HUES6 (cell line): ENCODE data around the gene DHRS7B.
A peak's percentile ranks its signal among the peaks of the same experiment; 100 is the strongest.
"Not testable (repeated sequence)": the region's sequence is repeated elsewhere in the genome, so short reads cannot be mapped to it uniquely, and the experiment has no call there.

Source experiments
- H3K27ac ChIP-seq: 2 replicates; pipeline ENCODE4 v1.7.0; 2013; ENCODE audit warnings: low read depth, mild to moderate bottlenecking, low read length, inconsistent platforms
- H3K27me3 ChIP-seq: 2 replicates; pipeline ENCODE4 v1.6.1; 2013; ENCODE audit warnings: low read length; ENCODE audit not compliant: control insufficient read depth, insufficient read depth
- H3K36me3 ChIP-seq: 2 replicates; pipeline ENCODE4 v1.6.1; 2013; ENCODE audit warnings: low read length; ENCODE audit not compliant: control insufficient read depth, insufficient read depth
- H3K4me1 ChIP-seq: 2 replicates; pipeline ENCODE4 v1.6.1; 2013; ENCODE audit warnings: low read length; ENCODE audit not compliant: control insufficient read depth, insufficient read depth
- H3K4me3 ChIP-seq: 2 replicates; pipeline ENCODE4 v1.5.1; 2013; ENCODE audit warnings: low read depth, low read length
- H3K9ac ChIP-seq: one replicate; pipeline ENCODE4 v1.6.1; 2013; ENCODE audit warnings: mild to moderate bottlenecking, low read length
- H3K9me3 ChIP-seq: 2 replicates; pipeline ENCODE4 v1.6.1; 2013; ENCODE audit warnings: low read depth, low read length; ENCODE audit not compliant: control insufficient read depth, insufficient read depth

Gene DHRS7B

DNA sequence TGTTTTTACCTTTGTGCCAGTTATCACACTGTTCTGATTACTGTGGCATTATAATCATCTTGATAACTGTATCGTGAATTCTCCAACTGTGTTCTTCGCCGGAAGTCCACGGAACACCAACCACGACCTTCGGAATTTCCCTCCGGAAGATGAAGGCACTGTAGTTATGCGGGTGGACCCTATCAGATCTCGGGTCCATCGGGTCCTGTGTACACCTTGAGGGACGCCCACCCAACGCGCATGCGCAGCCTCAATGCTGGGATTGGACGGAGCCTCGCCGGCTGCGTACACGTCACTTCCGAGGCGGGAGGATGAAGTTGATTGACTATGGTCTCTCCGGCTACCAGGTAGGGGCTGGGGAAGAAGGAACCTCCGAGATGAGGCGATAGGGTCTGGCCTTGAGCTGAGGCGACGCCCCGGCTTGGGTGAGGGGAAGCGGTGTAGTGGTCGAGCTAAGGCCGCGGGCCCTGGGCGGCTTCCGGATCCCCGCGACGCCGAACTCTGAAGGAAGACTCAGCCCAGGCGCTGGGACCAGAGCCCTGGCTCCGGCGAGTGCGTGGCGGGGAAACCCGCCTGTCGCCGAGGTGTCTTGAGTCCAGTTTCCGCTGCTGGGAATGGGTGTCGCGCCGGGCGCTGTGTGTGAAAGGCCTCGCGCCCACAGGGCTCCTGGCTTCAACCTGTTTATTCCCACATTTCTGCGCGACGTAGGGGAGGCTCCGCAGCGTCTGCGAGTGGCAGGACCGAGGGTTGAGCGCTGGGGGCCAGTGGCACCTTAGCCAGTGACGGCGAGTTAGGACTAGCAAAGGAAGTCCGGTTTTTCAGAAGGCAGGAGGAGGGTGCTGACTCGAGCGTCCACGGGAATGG, at the start of gene DHRS7B:
Gene DHRS7B (plus strand): TSS at position 320 of the 864 bp plus-strand sequence. CDS start 8 bp downstream, at position 328.
- Histone ChIP-seq H3K9me3 (peaks cover 1% of the 10 kb centered on the region; the same call in 1 of the 2 replicates), H3K9ac (peak within 1 kb of the TSS; percentile 91), H3K4me1 (peaks cover 18% of the 10 kb centered on the region), H3K27me3 (no peaks in the 10 kb centered on the region), H3K36me3 (no peaks in the 10 kb centered on the region), H3K4me3 (peak within 1 kb of the TSS; percentile 89), H3K27ac (peak within 1 kb of the TSS; percentile 77)

DNA sequence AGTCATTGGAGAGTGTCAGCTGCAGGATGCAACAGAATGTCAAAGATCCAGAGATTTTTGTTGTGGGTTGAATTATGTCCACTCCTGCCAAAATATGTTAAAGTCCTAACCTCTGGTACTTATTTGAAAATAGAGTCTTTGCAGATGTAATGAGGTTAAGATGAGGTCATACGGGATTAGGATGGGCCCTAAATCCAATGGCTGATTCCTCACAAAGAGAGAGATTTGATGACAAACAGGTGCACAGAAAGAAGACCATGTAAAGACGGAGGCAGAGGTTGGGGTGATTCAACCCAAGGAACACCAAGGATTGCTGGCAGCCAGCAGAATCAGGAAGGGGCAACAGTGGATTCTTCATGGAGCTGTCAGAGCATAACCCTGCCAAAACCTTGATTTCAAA, 49.5 kb upstream of the DHRS7B start:
- Histone ChIP-seq H3K9ac (no peak overlapping the region), H3K4me1 (peaks cover 4% of the 10 kb centered on the region; the same call in 1 of the 2 replicates), H3K36me3 (no peaks in the 10 kb centered on the region), H3K27me3 (no peaks in the 10 kb centered on the region), H3K9me3 (peaks cover 10% of the 10 kb centered on the region), H3K4me3 (no peak overlapping the region), H3K27ac (no peak overlapping the region)

DNA sequence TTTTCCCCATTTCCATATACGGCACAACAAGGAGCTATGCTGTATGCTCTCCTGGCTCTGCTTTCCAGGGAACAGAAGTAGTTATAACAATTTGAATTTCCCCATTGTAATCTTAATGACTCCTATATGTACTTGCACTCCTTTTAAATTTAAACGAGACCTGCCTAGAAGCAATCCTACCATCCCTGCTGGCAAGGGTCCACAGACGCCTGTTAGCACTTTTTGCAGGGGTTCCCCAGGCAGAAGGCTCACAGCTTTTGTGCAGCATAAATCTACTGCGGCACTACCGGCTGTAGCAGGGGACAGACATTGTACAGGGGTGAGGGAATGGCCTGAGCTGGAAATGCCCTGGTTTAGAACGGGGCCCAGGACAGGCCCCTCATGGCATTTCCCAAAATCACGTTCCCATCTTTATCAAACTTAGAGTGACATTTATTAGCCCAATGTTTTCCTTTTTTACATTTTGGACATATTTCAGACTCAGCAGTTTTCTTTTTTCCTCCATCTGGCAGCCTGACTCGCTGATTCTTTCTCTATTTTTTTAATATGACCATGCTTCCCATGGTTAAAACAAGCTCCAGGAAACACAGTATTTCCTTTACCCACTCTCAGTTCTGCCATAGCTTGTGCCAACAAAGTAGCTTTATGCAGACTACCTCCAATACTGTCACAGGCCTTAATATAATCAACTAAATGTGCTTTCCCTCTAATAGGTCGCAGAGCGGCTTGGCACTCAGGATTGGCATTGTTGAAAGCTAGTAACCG, 48.6 kb upstream of the DHRS7B start:
- peaks cover 10% of the 10 kb centered on the region for H3K9me3 ChIP-seq

DNA sequence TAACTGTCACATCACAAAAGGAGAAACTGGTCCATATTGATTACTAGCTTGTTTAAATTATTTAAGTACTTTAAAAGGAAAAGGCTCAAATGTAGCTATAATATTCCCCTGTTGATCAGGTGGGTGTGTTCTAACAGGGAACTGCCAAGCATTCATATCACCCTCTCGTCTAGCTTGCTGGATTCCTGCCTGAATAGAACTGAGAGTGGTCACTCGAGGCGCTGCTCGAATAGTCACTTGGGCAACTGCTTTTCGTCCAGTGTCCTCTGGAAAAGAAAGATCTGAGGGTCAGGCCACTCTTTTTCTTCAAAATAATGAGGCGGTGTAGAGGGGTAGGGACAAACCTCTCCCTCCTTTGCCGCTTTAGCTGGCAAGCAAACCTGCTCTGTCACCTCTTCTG, 47.6 kb upstream of the DHRS7B start:
- Histone ChIP-seq H3K36me3 (no peaks in the 10 kb centered on the region), H3K27ac (no peak overlapping the region), H3K9ac (no peak overlapping the region), H3K4me3 (no peak overlapping the region), H3K9me3 (peaks cover 10% of the 10 kb centered on the region), H3K4me1 (peaks cover 4% of the 10 kb centered on the region; the same call in 1 of the 2 replicates), H3K27me3 (no peaks in the 10 kb centered on the region)

More for the DNA sequence above, 48.6 kb upstream of the DHRS7B start:
- no peak overlapping the region for H3K4me3 ChIP-seq
- peaks cover 4% of the 10 kb centered on the region; the same call in 1 of the 2 replicates for H3K4me1 ChIP-seq
- no peaks in the 10 kb centered on the region for H3K36me3 ChIP-seq
- no peak overlapping the region for H3K27ac ChIP-seq
- H3K27me3 ChIP-seq: no peaks in the 10 kb centered on the region
- no peak overlapping the region for H3K9ac ChIP-seq

- Histone ChIP-seq H3K27me3 (no peaks in the 10 kb centered on the region), H3K36me3 (no peaks in the 10 kb centered on the region), H3K9me3 (peaks cover 10% of the 10 kb centered on the region), H3K4me3 (no peak overlapping the region), H3K9ac (no peak overlapping the region), H3K27ac (no peak overlapping the region), H3K4me1 (peaks cover 4% of the 10 kb centered on the region; the same call in 1 of the 2 replicates)
These were observed 44.7 kb upstream of the DHRS7B start for GRCh38 chr17:21082001-21082436.

DNA sequence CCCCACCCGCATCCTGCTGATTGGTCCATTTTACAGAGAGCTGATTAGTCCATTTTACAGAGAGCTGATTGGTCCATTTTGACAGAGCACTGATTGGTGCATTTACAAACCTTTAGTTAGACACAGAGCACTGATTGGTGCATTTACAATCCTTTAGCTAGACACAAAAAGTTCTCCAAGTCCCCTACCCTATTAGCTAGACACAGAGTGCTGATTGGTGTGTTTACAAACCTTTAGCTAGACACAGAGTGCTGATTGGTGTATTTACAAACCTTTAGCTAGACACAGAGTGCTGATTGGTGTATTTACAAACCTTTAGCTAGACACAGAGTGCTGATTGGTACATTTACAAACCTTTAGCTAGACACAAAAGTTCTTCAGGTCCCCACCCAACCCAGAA, 41.5 kb upstream of the DHRS7B start:
- not testable (repeated sequence) for H3K4me1 ChIP-seq, H3K27me3 ChIP-seq, H3K9ac ChIP-seq, H3K4me3 ChIP-seq, H3K27ac ChIP-seq, H3K36me3 ChIP-seq
- H3K9me3 ChIP-seq: peaks cover 10% of the 10 kb centered on the region

- no peaks in the 10 kb centered on the region for H3K4me1 ChIP-seq
- no peak overlapping the region for H3K9ac ChIP-seq
- no peaks in the 10 kb centered on the region for H3K27me3 ChIP-seq
- no peaks in the 10 kb centered on the region for H3K36me3 ChIP-seq
- peaks cover 10% of the 10 kb centered on the region for H3K9me3 ChIP-seq
- no peak overlapping the region for H3K4me3 ChIP-seq
- H3K27ac ChIP-seq: no peak overlapping the region
These were observed 41.1 kb upstream of the DHRS7B start for GRCh38 chr17:21085707-21086106.

GRCh38 chr17:21089145-21089544, 37.6 kb upstream of the DHRS7B start:
- peaks cover 3% of the 10 kb centered on the region; the same call in 1 of the 2 replicates for H3K4me1 ChIP-seq
- H3K4me3 ChIP-seq: no peak overlapping the region
- H3K9ac ChIP-seq: no peak overlapping the region
- no peaks in the 10 kb centered on the region for H3K36me3 ChIP-seq
- no peaks in the 10 kb centered on the region for H3K27me3 ChIP-seq
- H3K9me3 ChIP-seq: no peaks in the 10 kb centered on the region
- no peak overlapping the region for H3K27ac ChIP-seq

GRCh38 chr17:21089933-21090901, 36.5 kb upstream of the DHRS7B start:
- Histone ChIP-seq H3K27ac (no peak overlapping the region), H3K36me3 (no peaks in the 10 kb centered on the region), H3K9ac (no peak overlapping the region), H3K9me3 (no peaks in the 10 kb centered on the region), H3K4me3 (no peak overlapping the region), H3K27me3 (no peaks in the 10 kb centered on the region), H3K4me1 (peaks cover 3% of the 10 kb centered on the region; the same call in 1 of the 2 replicates)

DNA sequence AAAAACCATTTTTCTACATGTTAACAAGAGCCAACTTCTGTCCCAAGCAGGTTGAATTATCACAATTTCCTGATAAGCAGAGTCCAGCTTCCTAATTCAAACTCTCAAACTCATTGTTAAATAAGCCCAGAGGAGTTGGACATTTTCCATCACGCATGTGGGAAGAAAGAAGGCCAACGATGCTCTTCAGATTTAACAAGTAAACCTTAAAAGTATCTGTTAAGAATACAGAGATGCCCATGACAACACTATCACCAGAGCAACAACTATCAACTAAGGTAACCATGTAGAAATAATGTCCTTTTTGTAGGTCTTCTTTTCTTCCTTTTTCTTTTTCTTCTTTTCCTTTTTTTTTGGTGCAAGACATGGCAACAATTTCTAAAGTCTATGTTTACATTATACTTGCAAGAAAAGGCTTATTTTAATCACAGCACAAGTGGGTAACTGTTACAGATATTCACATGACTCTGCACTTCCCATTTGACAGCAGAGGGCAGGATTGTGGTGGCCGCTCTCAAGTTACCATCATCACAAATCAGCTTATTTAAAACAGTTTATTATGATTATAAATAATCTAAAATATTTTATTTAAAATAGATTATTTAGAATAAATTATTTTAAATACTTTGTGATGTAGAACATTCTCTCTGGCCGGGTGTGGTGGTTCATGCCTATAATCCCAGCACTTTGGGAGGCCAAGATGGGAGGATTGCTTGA, 35.7 kb upstream of the DHRS7B start:
- H3K9me3 ChIP-seq: no peaks in the 10 kb centered on the region
- H3K4me1 ChIP-seq: peaks cover 3% of the 10 kb centered on the region; the same call in 1 of the 2 replicates
- no peak overlapping the region for H3K27ac ChIP-seq
- no peak overlapping the region for H3K4me3 ChIP-seq
- H3K36me3 ChIP-seq: no peaks in the 10 kb centered on the region
- H3K9ac ChIP-seq: no peak overlapping the region
- no peaks in the 10 kb centered on the region for H3K27me3 ChIP-seq
